ENCODE data around the gene GCNT2. TPM values are rescaled to one million over a fixed set of nuclear protein-coding genes. Genes with fewer than 3 reads are reported as not detected.

GCNT2 gene
- total and polyA plus RNA-seq, 2 of the 8 experiments (the other 6 are each of a cell fraction or from before 2014, with no cell fraction given): 19.3 to 52.5 TPM

DNA sequence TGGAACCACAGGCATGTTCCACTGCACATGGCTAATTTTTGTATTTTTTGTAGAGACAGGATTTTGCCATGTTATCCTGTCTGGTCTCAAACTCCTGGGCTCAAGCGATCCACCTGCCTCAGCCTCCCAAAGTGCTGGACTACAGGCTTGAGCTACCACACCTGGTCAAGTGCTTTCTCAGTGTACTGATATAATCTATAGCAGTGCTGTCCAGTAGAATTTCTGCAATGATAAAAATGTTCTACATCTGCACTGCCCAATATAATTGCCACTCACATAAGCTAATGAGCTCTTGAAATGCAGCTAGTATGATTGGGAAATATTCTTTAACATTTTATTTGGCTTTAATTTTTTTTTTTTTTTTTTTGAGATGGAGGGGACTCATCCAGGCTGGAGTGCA, 109.0 kb downstream of the GCNT2 start:
- Histone ChIP-seq H3K4me3 (ENCODE audit: extremely low read depth in 1 of 4, insufficient read depth in 2 of 4, low read depth in 3 of 4, low read length in 4 of 4) (no peak overlapping the region), H3K27me3 (replicated peaks in 1 of 4; ENCODE audit: control insufficient read depth in 3 of 4, extremely low read depth in 1 of 4, insufficient read depth in 3 of 4, low read length in 3 of 4) (no peaks in the 10 kb centered on the region), H3K23me2 (ENCODE audit: low read depth, low read length) (no peaks in the 10 kb centered on the region), H3K36me3 (ENCODE audit: control insufficient read depth in 2 of 4, insufficient read depth in 4 of 4, low read length in 3 of 4) (peaks cover 2 to 30% (median 18%) of the 10 kb centered on the region in 4 experiments; a peak in 6 of 8 replicates), H3K56ac (replicated peaks; ENCODE audit: insufficient read length, low read depth, low read length) (no peak overlapping the region), H2AFZ (ENCODE audit: low read length) (no peak overlapping the region), H2BK120ac (replicated peaks; ENCODE audit: low read depth, low read length) (no peak overlapping the region), H3K9ac (replicated peaks in 1 of 4; ENCODE audit: extremely low read depth in 1 of 4, low read depth in 3 of 4, low read length in 3 of 4) (no peak overlapping the region), H4K8ac (ENCODE audit: extremely low read depth, insufficient read depth, low read length) (no peak overlapping the region), H3K4me2 (ENCODE audit: insufficient read depth in 1 of 2, low read depth in 2 of 2, low read length in 2 of 2) (no peak overlapping the region), H4K5ac (ENCODE audit: insufficient read length, low read depth, low read length) (no peak overlapping the region), H3K23ac (ENCODE audit: insufficient read length) (no peak overlapping the region), H2BK5ac (ENCODE audit: low read depth, low read length) (no peak overlapping the region), H3K14ac (ENCODE audit: insufficient read length) (no peak overlapping the region), H3K27ac (ENCODE audit: low read depth, low read length) (no peak overlapping the region), H2AK5ac (ENCODE audit: low read depth, low read length) (no peak overlapping the region), H2BK20ac (ENCODE audit: low read length) (no peak overlapping the region), H3K9me3 (ENCODE audit: insufficient read depth in 2 of 2, low read depth in 1 of 2, low read length in 1 of 2) (no peaks in the 10 kb centered on the region), H4K91ac (replicated peaks; ENCODE audit: insufficient read length, low read length) (no peak overlapping the region), H2BK12ac (ENCODE audit: low read depth, low read length) (no peak overlapping the region), H3K4ac (replicated peaks; ENCODE audit: insufficient read length, low read depth, low read length) (no peak overlapping the region), H3K18ac (ENCODE audit: extremely low read depth, low read length) (no peak overlapping the region), H3K79me1 (ENCODE audit: low read depth, low read length) (no peaks in the 10 kb centered on the region), H2BK15ac (ENCODE audit: low read length) (no peak overlapping the region), H3K79me2 (ENCODE audit: control insufficient read depth in 1 of 2, insufficient read depth in 2 of 2, low read length in 2 of 2) (no peaks in the 10 kb centered on the region), H3K4me1 (replicated peaks in 1 of 4; ENCODE audit: control insufficient read depth in 3 of 4, insufficient read depth in 4 of 4, low read length in 3 of 4) (no peaks in the 10 kb centered on the region), H4K20me1 (replicated peaks in 1 of 2; ENCODE audit: control insufficient read depth in 1 of 2, insufficient read depth in 2 of 2, low read length in 2 of 2) (no peaks in the 10 kb centered on the region)
- WGBS, 2 experiments (ENCODE audit: extremely low coverage in 1 of 2, insufficient coverage in 1 of 2, insufficient read length in 1 of 2, insufficient replicate concordance in 2 of 2, low coverage in 1 of 2, low lambda C conversion rate in 2 of 2, missing lambda C conversion rate in 1 of 2): 100% methylated on average over 1 of the region's 1 CpG; no CpG with 5 or more reads in 1 of the 2 experiments
- ChIA-PET CTCF (ENCODE audit: partially characterized antibody) (interaction anchor here (0.6 to 0.7 kb wide), 3 partner anchors 8 to 138 kb away, joined by 3 read pairs; no protein-coding TSS in a partner anchor), POLR2A (ENCODE audit: partially characterized antibody) (interaction anchor here (0.7 to 0.8 kb wide), 3 partner anchors 8 to 20 kb away, joined by 3 to 4 read pairs (median 3); no protein-coding TSS in a partner anchor)
- no peak for FAIRE-seq
- TF ChIP-seq BRCA1 (IDR thresholded peaks at IDR 0.05; ENCODE audit: low read depth, low read length) (no peak), PHF8 (conservative IDR thresholded peaks at IDR 0.05; ENCODE audit: low read depth, low read length) (no peak), TAF7 (optimal IDR thresholded peaks at IDR 0.05; ENCODE audit: borderline replicate concordance, low read depth, low read length) (no peak)
- DNase-seq (ENCODE audit: low read depth in 1 of 2, low spot score in 2 of 2): no peak
